MM.1S (cell line): Measurements from ENCODE around the gene FAH.

Source experiments
- EZH2 ChIP-seq: fragments of 300-600 bp; sonication (generic); optimal IDR thresholded peaks from 2 replicates; pipeline ENCODE3; 2017; ENCODE audit warnings: low read depth, mild to moderate bottlenecking, antibody characterized with exemption, low read length, mixed read lengths
- EZH2phosphoT487 ChIP-seq: fragments of 300-600 bp; sonication (generic); IDR thresholded peaks from 2 replicates; pipeline ENCODE4 v1.6.1; 2018; ENCODE audit warnings: antibody characterized with exemption, low read length
- TF ChIP-seq, protein P1 (sequence below): fragments of 300-600 bp; sonication (generic); IDR thresholded peaks from 2 replicates; pipeline ENCODE4 v1.5.1; 2016; ENCODE audit warnings: antibody characterized with exemption, low read length, mixed read lengths

DNA sequence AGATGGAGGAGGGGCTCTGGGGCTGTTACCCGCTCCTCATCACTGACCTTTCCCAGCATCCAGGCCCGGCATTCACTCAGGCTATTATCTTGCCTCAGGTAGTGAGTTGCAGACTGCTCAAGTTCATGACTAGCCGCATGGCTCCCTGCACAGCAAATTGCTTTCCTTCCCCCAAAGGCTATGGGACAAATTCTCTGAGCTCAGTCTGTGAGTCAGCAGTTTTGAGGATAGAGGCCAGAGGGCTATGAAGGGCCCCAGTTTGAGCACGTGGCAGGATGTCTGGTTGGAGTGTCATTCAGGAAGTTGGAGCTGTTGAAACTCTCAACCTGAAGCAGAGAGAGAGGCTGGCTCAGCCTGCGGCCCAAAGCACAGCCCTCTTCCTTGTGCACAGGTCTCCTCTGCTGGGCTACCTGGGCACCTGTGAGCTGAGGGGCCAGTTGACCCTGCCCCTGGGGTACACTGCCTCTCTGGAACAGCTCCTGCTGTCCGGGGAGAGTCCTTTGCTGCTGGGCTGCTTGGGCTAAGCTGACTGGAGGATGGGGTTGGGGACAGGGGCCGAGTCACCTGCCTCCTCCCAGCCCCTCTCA is 7.9 kb downstream of the FAH start:
- TF ChIP-seq, protein P1, sequence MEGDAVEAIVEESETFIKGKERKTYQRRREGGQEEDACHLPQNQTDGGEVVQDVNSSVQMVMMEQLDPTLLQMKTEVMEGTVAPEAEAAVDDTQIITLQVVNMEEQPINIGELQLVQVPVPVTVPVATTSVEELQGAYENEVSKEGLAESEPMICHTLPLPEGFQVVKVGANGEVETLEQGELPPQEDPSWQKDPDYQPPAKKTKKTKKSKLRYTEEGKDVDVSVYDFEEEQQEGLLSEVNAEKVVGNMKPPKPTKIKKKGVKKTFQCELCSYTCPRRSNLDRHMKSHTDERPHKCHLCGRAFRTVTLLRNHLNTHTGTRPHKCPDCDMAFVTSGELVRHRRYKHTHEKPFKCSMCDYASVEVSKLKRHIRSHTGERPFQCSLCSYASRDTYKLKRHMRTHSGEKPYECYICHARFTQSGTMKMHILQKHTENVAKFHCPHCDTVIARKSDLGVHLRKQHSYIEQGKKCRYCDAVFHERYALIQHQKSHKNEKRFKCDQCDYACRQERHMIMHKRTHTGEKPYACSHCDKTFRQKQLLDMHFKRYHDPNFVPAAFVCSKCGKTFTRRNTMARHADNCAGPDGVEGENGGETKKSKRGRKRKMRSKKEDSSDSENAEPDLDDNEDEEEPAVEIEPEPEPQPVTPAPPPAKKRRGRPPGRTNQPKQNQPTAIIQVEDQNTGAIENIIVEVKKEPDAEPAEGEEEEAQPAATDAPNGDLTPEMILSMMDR = no peak
- TF ChIP-seq EZH2phosphoT487 = no peak
- no peak for TF ChIP-seq EZH2
